ENCODE results near the gene RNF220.

RNF220 gene

DNA sequence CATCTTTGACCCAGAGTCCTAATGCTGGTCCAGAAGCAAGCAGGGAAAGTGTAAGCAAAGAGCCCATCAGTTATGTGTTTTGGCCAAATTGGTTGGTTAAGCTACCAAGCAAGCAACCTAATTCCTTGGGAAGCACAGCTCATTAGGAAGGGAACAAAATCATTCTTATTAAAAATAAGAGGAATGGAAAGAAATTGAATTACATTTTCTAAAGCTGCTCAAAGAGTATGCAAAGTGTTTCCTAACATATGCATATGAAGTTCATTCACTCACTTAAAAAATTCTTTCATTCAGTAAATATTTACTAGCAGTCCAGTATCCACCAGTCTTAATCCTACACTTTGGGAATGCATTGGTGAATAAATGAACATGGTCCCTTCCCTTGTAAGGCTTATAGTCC lies 71.8 kb downstream of the RNF220 start:
- no peak for TF ChIP-seq PPARA (CRISPR knock-in tag; IDR thresholded peaks at IDR 0.05; ENCODE audit: borderline replicate concordance)
- TF ChIP-seq ZC3H10 (CRISPR knock-in tag; IDR thresholded peaks at IDR 0.05): no peak
- TF ChIP-seq GLIS3 (CRISPR knock-in tag; IDR thresholded peaks at IDR 0.05): no peak
- no peak for TF ChIP-seq RARB (CRISPR knock-in tag; IDR thresholded peaks at IDR 0.05)
- TF ChIP-seq SNAI2 (CRISPR knock-in tag; IDR thresholded peaks at IDR 0.05): no peak
- no peak for TF ChIP-seq ESRRG (CRISPR knock-in tag; IDR thresholded peaks at IDR 0.05)
- TF ChIP-seq, protein P1, sequence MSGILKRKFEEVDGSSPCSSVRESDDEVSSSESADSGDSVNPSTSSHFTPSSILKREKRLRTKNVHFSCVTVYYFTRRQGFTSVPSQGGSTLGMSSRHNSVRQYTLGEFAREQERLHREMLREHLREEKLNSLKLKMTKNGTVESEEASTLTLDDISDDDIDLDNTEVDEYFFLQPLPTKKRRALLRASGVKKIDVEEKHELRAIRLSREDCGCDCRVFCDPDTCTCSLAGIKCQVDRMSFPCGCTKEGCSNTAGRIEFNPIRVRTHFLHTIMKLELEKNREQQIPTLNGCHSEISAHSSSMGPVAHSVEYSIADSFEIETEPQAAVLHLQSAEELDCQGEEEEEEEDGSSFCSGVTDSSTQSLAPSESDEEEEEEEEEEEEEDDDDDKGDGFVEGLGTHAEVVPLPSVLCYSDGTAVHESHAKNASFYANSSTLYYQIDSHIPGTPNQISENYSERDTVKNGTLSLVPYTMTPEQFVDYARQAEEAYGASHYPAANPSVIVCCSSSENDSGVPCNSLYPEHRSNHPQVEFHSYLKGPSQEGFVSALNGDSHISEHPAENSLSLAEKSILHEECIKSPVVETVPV (CRISPR knock-in tag; IDR thresholded peaks at IDR 0.05): no peak
- no peak for TF ChIP-seq TCF4 (CRISPR knock-in tag; IDR thresholded peaks at IDR 0.05; ENCODE audit: borderline replicate concordance)
- no peak for TF ChIP-seq ISL1 (CRISPR knock-in tag; IDR thresholded peaks at IDR 0.05)
- TF ChIP-seq ZNF8 (CRISPR knock-in tag; IDR thresholded peaks at IDR 0.05): no peak
- TF ChIP-seq, protein P2, sequence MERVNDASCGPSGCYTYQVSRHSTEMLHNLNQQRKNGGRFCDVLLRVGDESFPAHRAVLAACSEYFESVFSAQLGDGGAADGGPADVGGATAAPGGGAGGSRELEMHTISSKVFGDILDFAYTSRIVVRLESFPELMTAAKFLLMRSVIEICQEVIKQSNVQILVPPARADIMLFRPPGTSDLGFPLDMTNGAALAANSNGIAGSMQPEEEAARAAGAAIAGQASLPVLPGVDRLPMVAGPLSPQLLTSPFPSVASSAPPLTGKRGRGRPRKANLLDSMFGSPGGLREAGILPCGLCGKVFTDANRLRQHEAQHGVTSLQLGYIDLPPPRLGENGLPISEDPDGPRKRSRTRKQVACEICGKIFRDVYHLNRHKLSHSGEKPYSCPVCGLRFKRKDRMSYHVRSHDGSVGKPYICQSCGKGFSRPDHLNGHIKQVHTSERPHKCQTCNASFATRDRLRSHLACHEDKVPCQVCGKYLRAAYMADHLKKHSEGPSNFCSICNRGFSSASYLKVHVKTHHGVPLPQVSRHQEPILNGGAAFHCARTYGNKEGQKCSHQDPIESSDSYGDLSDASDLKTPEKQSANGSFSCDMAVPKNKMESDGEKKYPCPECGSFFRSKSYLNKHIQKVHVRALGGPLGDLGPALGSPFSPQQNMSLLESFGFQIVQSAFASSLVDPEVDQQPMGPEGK (CRISPR knock-in tag; IDR thresholded peaks at IDR 0.05; ENCODE audit: borderline replicate concordance): no peak
- TF ChIP-seq, protein P3, sequence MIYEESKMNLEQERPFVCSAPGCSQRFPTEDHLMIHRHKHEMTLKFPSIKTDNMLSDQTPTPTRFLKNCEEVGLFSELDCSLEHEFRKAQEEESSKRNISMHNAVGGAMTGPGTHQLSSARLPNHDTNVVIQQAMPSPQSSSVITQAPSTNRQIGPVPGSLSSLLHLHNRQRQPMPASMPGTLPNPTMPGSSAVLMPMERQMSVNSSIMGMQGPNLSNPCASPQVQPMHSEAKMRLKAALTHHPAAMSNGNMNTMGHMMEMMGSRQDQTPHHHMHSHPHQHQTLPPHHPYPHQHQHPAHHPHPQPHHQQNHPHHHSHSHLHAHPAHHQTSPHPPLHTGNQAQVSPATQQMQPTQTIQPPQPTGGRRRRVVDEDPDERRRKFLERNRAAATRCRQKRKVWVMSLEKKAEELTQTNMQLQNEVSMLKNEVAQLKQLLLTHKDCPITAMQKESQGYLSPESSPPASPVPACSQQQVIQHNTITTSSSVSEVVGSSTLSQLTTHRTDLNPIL (CRISPR knock-in tag; IDR thresholded peaks at IDR 0.05; ENCODE audit: low read depth): no peak
- ATAC-seq: no peak

DNA sequence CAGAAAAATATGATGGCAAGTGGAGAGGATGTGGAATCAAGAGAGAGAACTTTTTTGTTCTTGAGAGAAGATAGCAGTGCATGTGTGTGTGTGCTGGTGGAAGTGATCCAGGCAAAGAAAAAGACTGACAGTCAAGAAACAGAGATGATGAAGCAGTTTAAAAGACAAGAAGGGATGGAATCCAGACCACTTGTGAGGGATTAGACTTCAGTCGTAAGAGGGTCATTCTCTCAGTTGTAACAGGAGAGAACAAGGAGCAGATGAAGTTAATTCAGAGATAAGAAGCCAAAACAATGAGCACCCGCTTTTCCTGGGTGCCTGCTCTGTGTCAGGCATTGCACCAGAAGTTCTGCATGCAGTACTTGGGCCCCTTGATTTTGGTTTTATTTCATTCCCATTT lies 76.6 kb downstream of the RNF220 start:
- TF ChIP-seq ISL1 (CRISPR knock-in tag; IDR thresholded peaks at IDR 0.05): no peak
- TF ChIP-seq, protein P1 (CRISPR knock-in tag; IDR thresholded peaks at IDR 0.05): no peak
- TF ChIP-seq ZNF8 (CRISPR knock-in tag; IDR thresholded peaks at IDR 0.05): no peak
- TF ChIP-seq ZNF565 (CRISPR knock-in tag; conservative IDR thresholded peaks at IDR 0.05; ENCODE audit: low read depth): no peak
- TF ChIP-seq, protein P3 (CRISPR knock-in tag; IDR thresholded peaks at IDR 0.05; ENCODE audit: low read depth): no peak
- no peak for TF ChIP-seq GLIS3 (CRISPR knock-in tag; IDR thresholded peaks at IDR 0.05)
- TF ChIP-seq PPARA (CRISPR knock-in tag; IDR thresholded peaks at IDR 0.05; ENCODE audit: borderline replicate concordance): no peak
- TF ChIP-seq ESRRG (CRISPR knock-in tag; IDR thresholded peaks at IDR 0.05): no peak
- TF ChIP-seq, protein P2 (CRISPR knock-in tag; IDR thresholded peaks at IDR 0.05; ENCODE audit: borderline replicate concordance): no peak
- no peak for TF ChIP-seq ZFP30 (CRISPR knock-in tag; IDR thresholded peaks at IDR 0.05)
- TF ChIP-seq ZFP3 (CRISPR knock-in tag; IDR thresholded peaks at IDR 0.05): no peak
- no peak for TF ChIP-seq CSDC2 (CRISPR knock-in tag; IDR thresholded peaks at IDR 0.05)
- TF ChIP-seq, protein P4, sequence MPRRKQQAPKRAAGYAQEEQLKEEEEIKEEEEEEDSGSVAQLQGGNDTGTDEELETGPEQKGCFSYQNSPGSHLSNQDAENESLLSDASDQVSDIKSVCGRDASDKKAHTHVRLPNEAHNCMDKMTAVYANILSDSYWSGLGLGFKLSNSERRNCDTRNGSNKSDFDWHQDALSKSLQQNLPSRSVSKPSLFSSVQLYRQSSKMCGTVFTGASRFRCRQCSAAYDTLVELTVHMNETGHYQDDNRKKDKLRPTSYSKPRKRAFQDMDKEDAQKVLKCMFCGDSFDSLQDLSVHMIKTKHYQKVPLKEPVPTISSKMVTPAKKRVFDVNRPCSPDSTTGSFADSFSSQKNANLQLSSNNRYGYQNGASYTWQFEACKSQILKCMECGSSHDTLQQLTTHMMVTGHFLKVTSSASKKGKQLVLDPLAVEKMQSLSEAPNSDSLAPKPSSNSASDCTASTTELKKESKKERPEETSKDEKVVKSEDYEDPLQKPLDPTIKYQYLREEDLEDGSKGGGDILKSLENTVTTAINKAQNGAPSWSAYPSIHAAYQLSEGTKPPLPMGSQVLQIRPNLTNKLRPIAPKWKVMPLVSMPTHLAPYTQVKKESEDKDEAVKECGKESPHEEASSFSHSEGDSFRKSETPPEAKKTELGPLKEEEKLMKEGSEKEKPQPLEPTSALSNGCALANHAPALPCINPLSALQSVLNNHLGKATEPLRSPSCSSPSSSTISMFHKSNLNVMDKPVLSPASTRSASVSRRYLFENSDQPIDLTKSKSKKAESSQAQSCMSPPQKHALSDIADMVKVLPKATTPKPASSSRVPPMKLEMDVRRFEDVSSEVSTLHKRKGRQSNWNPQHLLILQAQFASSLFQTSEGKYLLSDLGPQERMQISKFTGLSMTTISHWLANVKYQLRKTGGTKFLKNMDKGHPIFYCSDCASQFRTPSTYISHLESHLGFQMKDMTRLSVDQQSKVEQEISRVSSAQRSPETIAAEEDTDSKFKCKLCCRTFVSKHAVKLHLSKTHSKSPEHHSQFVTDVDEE (CRISPR knock-in tag; IDR thresholded peaks at IDR 0.05): no peak
- TF ChIP-seq ZC3H10 (CRISPR knock-in tag; IDR thresholded peaks at IDR 0.05): no peak
- no peak for TF ChIP-seq TOX (CRISPR knock-in tag; IDR thresholded peaks at IDR 0.05; ENCODE audit: borderline replicate concordance)
- no peak for ATAC-seq

All from SK-N-SH treated with all-trans-retinoic acid at 6 μM for 48 hours (cell line).